BJ (cell line): Measurements from ENCODE around the gene DAB1. TPM values are rescaled to one million over a fixed set of nuclear protein-coding genes. Genes with fewer than 3 reads are reported as not detected.

Experiments
- CTCF ChIA-PET: fragments of 350-600 bp; formaldehyde crosslinking; extraction: SDS; loops from one replicate; lab custom pipeline; 2021; ENCODE audit warnings: antibody characterized with exemption, inconsistent platforms; lab: Yijun Ruan, JAX
- POLR2A ChIA-PET: fragments of 300-600 bp; sonication (Branson Sonifier 250); formaldehyde crosslinking; extraction: SDS; loops from one replicate; lab custom pipeline; 2021; ENCODE audit warnings: antibody characterized with exemption; lab: Charles Lee
- DNase-seq: peaks from one replicate; pipeline ENCODE4 v3.0.0-alpha.2; 2011; ENCODE audit warnings: low read depth
- H3K27me3 ChIP-seq: 2 replicates; pipeline ENCODE4 v1.6.0; 2011; ENCODE audit warnings: low read length; ENCODE audit not compliant: control insufficient read depth, insufficient read depth
- H3K36me3 ChIP-seq: 2 replicates; pipeline ENCODE4 v1.5.1; 2011; ENCODE audit warnings: low read length; ENCODE audit not compliant: control insufficient read depth, insufficient read depth
- H3K4me3 ChIP-seq: 2 replicates; pipeline ENCODE4 v1.5.1; 2011; ENCODE audit warnings: low read depth, mild to moderate bottlenecking, control low read depth, low read length
- CTCF ChIP-seq: IDR thresholded peaks from 2 replicates; pipeline ENCODE4 v1.5.1; 2011; ENCODE audit warnings: low read depth, mild to moderate bottlenecking, control low read depth, inconsistent platforms, low read length, moderate library complexity; ENCODE audit not compliant: insufficient read depth
- polyA plus RNA-seq: library from polyadenylated mRNA; depleted of rRNA; stranded (reverse); fragments of >200 nt; gene quantifications from 2 replicates; pipeline ENCODE4 v1.2.3, GENCODE V29; 2011

DAB1 gene
- polyA plus RNA-seq, 1 experiment = 0.91 TPM

- CTCF ChIA-PET = interaction anchor here (0.8 to 3.2 kb wide), 11 partner anchors 9 to 526 kb away, joined by 3 to 22 read pairs (median 6); no protein-coding TSS in a partner anchor
- DNase-seq = no peak
- POLR2A ChIA-PET = no interaction called here
These were observed 455.7 kb downstream of the DAB1 start for GRCh38 chr1:56967900-56968832.

GRCh38 chr1:56967355-56967754 is 456.5 kb downstream of the DAB1 start:
- Histone ChIP-seq H3K27me3 (no peaks in the 10 kb centered on the region), H3K36me3 (no peaks in the 10 kb centered on the region), H3K4me3 (no peak overlapping the region)
- no peak for TF ChIP-seq CTCF
- DNase-seq = no peak
- ChIA-PET CTCF (interaction anchor here (1.4 to 3.2 kb wide), 5 partner anchors 8 to 135 kb away, joined by 3 to 22 read pairs (median 11); no protein-coding TSS in a partner anchor), POLR2A (no interaction called here)

More at GRCh38 chr1:56967900-56968832, 455.7 kb downstream of the DAB1 start:
- no peaks in the 10 kb centered on the region for H3K27me3 ChIP-seq
- H3K4me3 ChIP-seq = no peak overlapping the region
- no peaks in the 10 kb centered on the region for H3K36me3 ChIP-seq
- peak; percentile 73 for TF ChIP-seq CTCF

GRCh38 chr1:56966698-56966999 is 457.2 kb downstream of the DAB1 start:
- Histone ChIP-seq H3K4me3 (no peak overlapping the region), H3K36me3 (no peaks in the 10 kb centered on the region), H3K27me3 (no peaks in the 10 kb centered on the region)
- POLR2A ChIA-PET = no interaction called here
- CTCF ChIA-PET = interaction anchor here (1.6 to 3.2 kb wide), 2 partner anchors 10 to 135 kb away, joined by 6 to 13 read pairs; no protein-coding TSS in a partner anchor
- no peak for TF ChIP-seq CTCF
- DNase-seq = no peak

- POLR2A ChIA-PET = no interaction called here
- Histone ChIP-seq H3K27me3 (no peaks in the 10 kb centered on the region), H3K36me3 (no peaks in the 10 kb centered on the region), H3K4me3 (no peak within 1 kb of the TSS)
- CTCF ChIA-PET = interaction anchor here (0.6 to 3.2 kb wide), 4 partner anchors 11 to 175 kb away, joined by 3 to 13 read pairs (median 4); no protein-coding TSS in a partner anchor
- TF ChIP-seq CTCF = no peak
- no peak for DNase-seq
These were observed 457.8 kb downstream of the DAB1 start, which contains the start of gene C8B for GRCh38 chr1:56965916-56966697. Gene C8B, minus strand, starts transcription at chr1:56966015. Its CDS starts 67 bp downstream, at chr1:56965948.
